ENCODE data around the gene SOHLH1.

SOHLH1 gene

GRCh38 chr9:135729480-135729879 is 30.2 kb upstream of the SOHLH1 start:
- no peak for DNase-seq

GRCh38 chr9:135728436-135729110 is 29.3 kb upstream of the SOHLH1 start:
- DNase-seq, result no peak

GRCh38 chr9:135727257-135727875 is 28.1 kb upstream of the SOHLH1 start:
- DNase-seq, result no peak

GRCh38 chr9:135726138-135726853 is 27.0 kb upstream of the SOHLH1 start:
- no peak for DNase-seq

- no peak for DNase-seq
Measured at GRCh38 chr9:135724186-135724787, 25.0 kb upstream of the SOHLH1 start.

GRCh38 chr9:135722365-135722764 is 23.1 kb upstream of the SOHLH1 start:
- no peak for DNase-seq

GRCh38 chr9:135719472-135719871 is 20.2 kb upstream of the SOHLH1 start:
- no peak for DNase-seq

- DNase-seq, result no peak
Measured at GRCh38 chr9:135718616-135719015, 19.3 kb upstream of the SOHLH1 start.

- DNase-seq, result no peak
Measured at GRCh38 chr9:135717410-135717809, 18.1 kb upstream of the SOHLH1 start.

- DNase-seq, result no peak
Measured at GRCh38 chr9:135716045-135716444, 16.8 kb upstream of the SOHLH1 start.

GRCh38 chr9:135715056-135715595 is 15.8 kb upstream of the SOHLH1 start:
- DNase-seq, result no peak

- no peak for DNase-seq
Measured at GRCh38 chr9:135714242-135715055, 15.2 kb upstream of the SOHLH1 start.

- DNase-seq, result no peak
Measured at GRCh38 chr9:135712613-135713295, 13.5 kb upstream of the SOHLH1 start.

- no peak for DNase-seq
Measured at GRCh38 chr9:135711881-135712280, 12.6 kb upstream of the SOHLH1 start.

GRCh38 chr9:135711391-135711790 is 12.1 kb upstream of the SOHLH1 start:
- DNase-seq, result no peak

GRCh38 chr9:135708164-135708563 is 8.9 kb upstream of the SOHLH1 start:
- DNase-seq, result no peak

- DNase-seq, result no peak
Measured at GRCh38 chr9:135707252-135708138, 8.2 kb upstream of the SOHLH1 start.

GRCh38 chr9:135706288-135706687 is 7.0 kb upstream of the SOHLH1 start:
- no peak for DNase-seq

- no peak for DNase-seq
Measured at GRCh38 chr9:135705376-135705775, 6.1 kb upstream of the SOHLH1 start.

GRCh38 chr9:135704483-135704882 is 5.2 kb upstream of the SOHLH1 start:
- no peak for DNase-seq

- no peak for DNase-seq
Measured at GRCh38 chr9:135703726-135704125, 4.4 kb upstream of the SOHLH1 start.

All from amniotic stem cell (primary cell).